LNCaP clone FGC (cell line): ENCODE measurements around the gene EEF1AKMT3.

Experiments used
- DNase-seq: peaks from one replicate; pipeline ENCODE4 v3.0.0-alpha.2; 2011; ENCODE audit warnings: low read depth
- H3K4me3 ChIP-seq: 2 replicates; pipeline ENCODE4 v1.5.1; 2011; ENCODE audit warnings: mild to moderate bottlenecking, low read depth, low read length, control low read depth
- TF ChIP-seq, protein P1 (sequence below): IDR thresholded peaks from 2 replicates; pipeline ENCODE4 v1.5.1; 2012; ENCODE audit warnings: mild to moderate bottlenecking; ENCODE audit not compliant: control insufficient read depth, insufficient read depth; ENCODE audit errors: extremely low read depth

EEF1AKMT3 gene

DNA sequence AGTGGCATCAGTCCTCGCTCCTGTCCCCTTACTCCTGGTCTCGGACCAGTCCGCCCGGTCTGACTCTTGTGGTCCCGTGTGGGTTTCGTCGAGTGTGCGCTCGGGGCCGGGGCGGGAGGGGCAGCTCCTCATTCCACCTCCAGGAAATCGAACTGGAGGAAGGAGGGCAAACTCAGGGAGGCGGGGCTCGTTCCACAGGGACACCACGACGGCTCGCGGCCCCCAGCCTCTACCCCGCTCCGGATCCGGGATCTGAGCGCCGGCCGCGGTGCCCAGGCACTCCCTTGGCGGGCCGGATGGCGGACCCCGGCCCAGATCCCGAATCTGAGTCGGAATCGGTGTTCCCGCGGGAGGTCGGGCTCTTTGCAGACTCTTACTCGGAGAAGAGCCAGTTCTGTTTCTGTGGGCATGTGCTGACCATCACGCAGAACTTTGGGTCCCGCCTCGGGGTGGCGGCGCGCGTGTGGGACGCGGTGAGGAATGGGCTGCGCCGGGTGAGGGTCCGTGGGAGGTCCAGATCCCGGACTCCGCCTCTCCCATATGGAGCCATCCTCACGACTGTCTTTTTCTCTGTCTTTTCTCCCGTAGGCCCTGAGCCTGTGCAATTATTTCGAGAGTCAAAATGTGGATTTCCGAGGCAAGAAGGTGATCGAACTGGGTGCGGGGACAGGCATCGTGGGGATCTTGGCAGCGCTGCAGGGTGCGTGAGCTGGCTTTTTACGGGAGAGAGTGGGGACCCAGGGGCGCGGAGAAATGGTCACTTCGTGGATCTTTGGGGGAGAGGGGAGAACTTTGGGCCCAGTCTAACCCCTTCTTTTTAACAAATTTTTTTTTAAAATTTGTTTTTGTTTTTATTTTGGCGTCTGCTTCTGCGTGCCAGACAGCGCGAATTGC lies at the start of gene EEF1AKMT3:
Gene EEF1AKMT3, plus strand, starts transcription at position 186 of the 894 bp plus-strand sequence. Its CDS starts 111 bp downstream, at position 297.
- DNase-seq, result peak; percentile 19
- TF ChIP-seq, protein P1, sequence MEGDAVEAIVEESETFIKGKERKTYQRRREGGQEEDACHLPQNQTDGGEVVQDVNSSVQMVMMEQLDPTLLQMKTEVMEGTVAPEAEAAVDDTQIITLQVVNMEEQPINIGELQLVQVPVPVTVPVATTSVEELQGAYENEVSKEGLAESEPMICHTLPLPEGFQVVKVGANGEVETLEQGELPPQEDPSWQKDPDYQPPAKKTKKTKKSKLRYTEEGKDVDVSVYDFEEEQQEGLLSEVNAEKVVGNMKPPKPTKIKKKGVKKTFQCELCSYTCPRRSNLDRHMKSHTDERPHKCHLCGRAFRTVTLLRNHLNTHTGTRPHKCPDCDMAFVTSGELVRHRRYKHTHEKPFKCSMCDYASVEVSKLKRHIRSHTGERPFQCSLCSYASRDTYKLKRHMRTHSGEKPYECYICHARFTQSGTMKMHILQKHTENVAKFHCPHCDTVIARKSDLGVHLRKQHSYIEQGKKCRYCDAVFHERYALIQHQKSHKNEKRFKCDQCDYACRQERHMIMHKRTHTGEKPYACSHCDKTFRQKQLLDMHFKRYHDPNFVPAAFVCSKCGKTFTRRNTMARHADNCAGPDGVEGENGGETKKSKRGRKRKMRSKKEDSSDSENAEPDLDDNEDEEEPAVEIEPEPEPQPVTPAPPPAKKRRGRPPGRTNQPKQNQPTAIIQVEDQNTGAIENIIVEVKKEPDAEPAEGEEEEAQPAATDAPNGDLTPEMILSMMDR, result no peak
- H3K4me3 ChIP-seq, result peak within 1 kb of the TSS; percentile 97

DNA sequence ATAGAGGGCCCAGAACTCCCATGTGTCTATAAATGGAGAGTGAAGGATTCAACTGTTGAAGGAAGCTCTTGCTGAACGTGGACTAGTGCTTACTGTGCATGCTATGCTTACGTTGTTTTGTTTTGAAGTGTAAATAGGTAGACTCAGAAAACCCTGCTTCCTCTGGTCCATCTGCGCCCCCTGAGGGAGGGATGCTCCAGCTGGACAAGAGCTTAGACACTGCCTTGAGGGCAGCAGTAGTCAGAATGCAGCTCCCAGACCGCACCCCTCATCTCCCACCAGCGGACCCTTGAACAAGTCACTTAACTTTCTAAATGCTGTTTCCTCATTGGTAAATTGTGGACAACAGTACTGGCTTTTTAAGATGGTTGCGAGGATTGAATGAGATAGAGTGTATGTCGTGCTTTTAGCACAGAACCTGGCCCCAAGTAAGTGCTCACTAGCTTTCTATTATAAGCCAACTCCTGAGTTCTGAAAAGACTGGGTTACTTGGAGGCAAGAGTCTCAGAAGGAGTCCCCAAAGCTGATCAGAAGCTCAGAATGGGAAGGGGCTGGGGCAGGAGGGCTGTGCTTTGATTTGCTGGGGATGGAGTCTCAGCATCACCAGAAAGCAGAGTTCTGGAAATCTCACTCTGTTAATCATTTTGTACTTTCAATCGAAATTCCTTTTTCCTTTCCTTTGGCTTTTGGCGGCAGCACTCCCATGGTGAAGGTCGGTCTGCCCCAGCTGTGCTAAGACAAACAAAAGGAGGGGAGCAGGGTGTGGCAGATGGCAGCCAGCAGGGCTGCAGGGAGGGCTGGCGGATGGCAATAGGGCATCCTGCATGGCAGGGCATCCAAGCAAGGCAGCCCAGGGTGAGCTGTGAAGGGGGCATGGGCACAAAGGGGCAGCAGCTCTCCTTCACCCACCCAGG lies 49.4 kb upstream of the EEF1AKMT3 start:
- DNase-seq, result no peak
- TF ChIP-seq, protein P1, result no peak
- no peak overlapping the region for H3K4me3 ChIP-seq

- no peak for DNase-seq
These were observed 48.8 kb upstream of the EEF1AKMT3 start for GRCh38 chr12:57723630-57723962.

GRCh38 chr12:57724003-57724935 lies 48.1 kb upstream of the EEF1AKMT3 start:
- DNase-seq, result no peak
- TF ChIP-seq, protein P1, result no peak
- H3K4me3 ChIP-seq, result no peak overlapping the region

More at GRCh38 chr12:57723630-57723962, 48.8 kb upstream of the EEF1AKMT3 start:
- no peak overlapping the region for H3K4me3 ChIP-seq
- TF ChIP-seq, protein P1, result no peak

- no peak for DNase-seq
- TF ChIP-seq, protein P1, result no peak
- H3K4me3 ChIP-seq, result no peak overlapping the region
These were observed 47.3 kb upstream of the EEF1AKMT3 start for GRCh38 chr12:57724936-57725740.
